Measurements from ENCODE around the gene HTR3E. TPM values are rescaled to one million over a fixed set of nuclear protein-coding genes. Genes with fewer than 3 reads are reported as not detected.

The HTR3E gene
- polyA plus RNA-seq, 3 donors: not detected

GRCh38 chr3:184092199-184092598 is 4.7 kb upstream of the HTR3E start:
- Histone ChIP-seq H3K79me2 (ENCODE audit: insufficient read depth, low read length) (no peaks in the 10 kb centered on the region), H3K27ac (ENCODE audit: low read depth in 1 of 2, low read length in 2 of 2) (no peak overlapping the region), H3K4me3 (replicated peaks in 1 of 3; ENCODE audit: low read depth in 2 of 3, low read length in 3 of 3) (no peak overlapping the region), H3K9ac (ENCODE audit: insufficient read depth, low read length, poor library complexity, severe bottlenecking) (no peak overlapping the region), H3K9me3 (replicated peaks in 1 of 2; ENCODE audit: control insufficient read depth in 1 of 2, insufficient read depth in 1 of 2, low read length in 2 of 2) (peaks cover 13 to 23% of the 10 kb centered on the region in 2 donors), H3K27me3 (ENCODE audit: control insufficient read depth in 2 of 2, insufficient read depth in 2 of 2, low read length in 2 of 2) (no peaks in the 10 kb centered on the region), H2AFZ (ENCODE audit: insufficient read depth, low read depth, low read length, poor library complexity, severe bottlenecking) (no peak overlapping the region), H3K4me1 (ENCODE audit: control insufficient read depth in 1 of 2, insufficient read depth in 2 of 2, low read length in 2 of 2) (no peaks in the 10 kb centered on the region), H3K36me3 (replicated peaks in 1 of 2; ENCODE audit: control insufficient read depth in 1 of 2, insufficient read depth in 2 of 2, low read length in 2 of 2) (no peaks in the 10 kb centered on the region), H4K20me1 (ENCODE audit: insufficient read depth, low read length) (no peaks in the 10 kb centered on the region), H3K4me2 (replicated peaks; ENCODE audit: extremely low read depth, low read length, poor library complexity, severe bottlenecking) (no peak overlapping the region)
- Mint-ChIP-seq H3K9me3 (peaks cover 4 to 48% (median 31%) of the 10 kb centered on the region in 7 donors), H3K27ac (no peak overlapping the region), H3K36me3 (no peaks in the 10 kb centered on the region), H3K4me3 (no peak overlapping the region), H3K27me3 (ENCODE audit: low read depth in 3 of 3) (peaks cover 0 to 4% (median 2%) of the 10 kb centered on the region in 3 donors), H3K4me1 (no peaks in the 10 kb centered on the region)
- intact Hi-C loops (cut with micrococcal nuclease): no loop called here
- DNase-seq: no peak
- no peak for TF ChIP-seq CTCF (IDR thresholded peaks at IDR 0.05)
- WGBS (ENCODE audit: insufficient coverage): 97% methylated on average over 3 of the region's 3 CpGs

- H3K79me2 ChIP-seq (ENCODE audit: insufficient read depth, low read length): no peaks in the 10 kb centered on the region
Observed at GRCh38 chr3:184097556-184097955, 692 bp downstream of the HTR3E start.

More at GRCh38 chr3:184097556-184097955, 692 bp downstream of the HTR3E start:
- TF ChIP-seq CTCF (IDR thresholded peaks at IDR 0.05): no peak
- Histone ChIP-seq H3K27me3 (ENCODE audit: control insufficient read depth in 2 of 2, insufficient read depth in 2 of 2, low read length in 2 of 2) (no peaks in the 10 kb centered on the region), H3K36me3 (replicated peaks in 1 of 2; ENCODE audit: control insufficient read depth in 1 of 2, insufficient read depth in 2 of 2, low read length in 2 of 2) (no peaks in the 10 kb centered on the region), H2AFZ (ENCODE audit: insufficient read depth, low read depth, low read length, poor library complexity, severe bottlenecking) (no peak overlapping the region), H3K4me1 (ENCODE audit: control insufficient read depth in 1 of 2, insufficient read depth in 2 of 2, low read length in 2 of 2) (no peaks in the 10 kb centered on the region), H3K4me2 (replicated peaks; ENCODE audit: extremely low read depth, low read length, poor library complexity, severe bottlenecking) (no peak overlapping the region), H3K27ac (ENCODE audit: low read depth in 1 of 2, low read length in 2 of 2) (no peak overlapping the region), H3K9me3 (replicated peaks in 1 of 2; ENCODE audit: control insufficient read depth in 1 of 2, insufficient read depth in 1 of 2, low read length in 2 of 2) (peaks cover 5 to 6% of the 10 kb centered on the region in 2 donors), H4K20me1 (ENCODE audit: insufficient read depth, low read length) (no peaks in the 10 kb centered on the region), H3K4me3 (replicated peaks in 1 of 3; ENCODE audit: low read depth in 2 of 3, low read length in 3 of 3) (no peak overlapping the region), H3K9ac (ENCODE audit: insufficient read depth, low read length, poor library complexity, severe bottlenecking) (no peak overlapping the region)
- WGBS (ENCODE audit: insufficient coverage): 94% methylated on average over 4 of the region's 6 CpGs
- DNase-seq: no peak
- H3K4me3 Mint-ChIP-seq: no peak overlapping the region
- peaks cover 6 to 8% (median 6%) of the 10 kb centered on the region in 3 donors for H3K27me3 Mint-ChIP-seq (ENCODE audit: low read depth in 3 of 3)
- H3K4me1 Mint-ChIP-seq: no peaks in the 10 kb centered on the region
- peaks cover 4 to 21% (median 17%) of the 10 kb centered on the region in 7 donors for H3K9me3 Mint-ChIP-seq
- H3K36me3 Mint-ChIP-seq: no peaks in the 10 kb centered on the region
- H3K27ac Mint-ChIP-seq: no peak overlapping the region
- intact Hi-C loops (cut with micrococcal nuclease): no loop called here

Data from CD14-positive monocyte (primary cell).